ENCODE results near the gene MYL11.

The MYL11 gene

GRCh38 chr16:30354423-30355143, 20.0 kb upstream of the MYL11 start:
- DNase-seq (ENCODE audit: low read depth in 2 of 2), result no peak

GRCh38 chr16:30355144-30355953, 19.3 kb upstream of the MYL11 start, which contains the start of gene CD2BP2:
CD2BP2 (minus strand) TSS chr16:30355308; CDS start chr16:30354681, 627 bp downstream.
- DNase-seq (ENCODE audit: low read depth in 2 of 2), result peak; percentile 99

GRCh38 chr16:30355954-30356308, 18.7 kb upstream of the MYL11 start:
- DNase-seq (ENCODE audit: low read depth in 2 of 2), result no peak

- no peak for DNase-seq (ENCODE audit: low read depth in 2 of 2)
Observed at GRCh38 chr16:30356401-30357084, 18.1 kb upstream of the MYL11 start.

- DNase-seq (ENCODE audit: low read depth in 2 of 2), result no peak
Observed at GRCh38 chr16:30357085-30357714, 17.4 kb upstream of the MYL11 start.

GRCh38 chr16:30357715-30358576, 16.7 kb upstream of the MYL11 start:
- DNase-seq (ENCODE audit: low read depth in 2 of 2), result no peak

GRCh38 chr16:30358577-30358936, 16.0 kb upstream of the MYL11 start:
- no peak for DNase-seq (ENCODE audit: low read depth in 2 of 2)

GRCh38 chr16:30358990-30359870, 15.4 kb upstream of the MYL11 start:
- DNase-seq (ENCODE audit: low read depth in 2 of 2), result no peak

GRCh38 chr16:30359871-30360170, 14.8 kb upstream of the MYL11 start:
- DNase-seq (ENCODE audit: low read depth in 2 of 2), result no peak

- DNase-seq (ENCODE audit: low read depth in 2 of 2), result no peak
Observed at GRCh38 chr16:30361180-30361579, 13.4 kb upstream of the MYL11 start.

- DNase-seq (ENCODE audit: low read depth in 2 of 2), result no peak
Observed at GRCh38 chr16:30365200-30365599, 9.4 kb upstream of the MYL11 start.

GRCh38 chr16:30366511-30366910, 8.1 kb upstream of the MYL11 start:
- DNase-seq (ENCODE audit: low read depth in 2 of 2), result no peak

GRCh38 chr16:30367349-30368009, 7.1 kb upstream of the MYL11 start:
- no peak for DNase-seq (ENCODE audit: low read depth in 2 of 2)

- peak; percentile 4 to 23 for DNase-seq (ENCODE audit: low read depth in 2 of 2)
Observed at GRCh38 chr16:30368122-30368791, 6.3 kb upstream of the MYL11 start.

- DNase-seq (ENCODE audit: low read depth in 2 of 2), result no peak
Observed at GRCh38 chr16:30368792-30369090, 5.9 kb upstream of the MYL11 start.

GRCh38 chr16:30369091-30369937, 5.3 kb upstream of the MYL11 start:
- DNase-seq (ENCODE audit: low read depth in 2 of 2), result no peak

- DNase-seq (ENCODE audit: low read depth in 2 of 2), result no peak
Observed at GRCh38 chr16:30369938-30370455, 4.6 kb upstream of the MYL11 start.
